Gastroesophageal sphincter (tissue), 4 donors: ENCODE results near the gene KIFC3. TPM values are rescaled to one million over a fixed set of nuclear protein-coding genes. Genes with fewer than 3 reads are reported as not detected.

ENCODE experiments used
- ATAC-seq: fragments of 150-250 bp; one replicate; pipeline ENCODE4 v1.9.1; 2016; ENCODE audit warnings: mild to moderate bottlenecking, moderate library complexity
- H3K27ac ChIP-seq, 4 donors: fragments of 200-600 bp; sonication (generic) in 3 of 4; 1 replicate in 3 of 4; 2 replicates in 1 of 4; pipeline ENCODE4 v1.5.1; 2016 to 2019
- H3K27me3 ChIP-seq: fragments of 200-600 bp; sonication (generic); one replicate; pipeline ENCODE4 v1.5.1; 2019
- H3K36me3 ChIP-seq, 2 donors: fragments of 200-600 bp; sonication (generic); one replicate each; pipeline ENCODE4 v1.5.1; 2019; ENCODE audit warnings: control low read depth in 1 of 2
- H3K4me1 ChIP-seq, 3 donors: fragments of 200-600 bp; sonication (generic); 1 replicate in 2 of 3; 2 replicates in 1 of 3; pipeline ENCODE4 v1.5.1; 2016 to 2019; ENCODE audit warnings: control low read depth in 2 of 3
- H3K4me3 ChIP-seq, 2 donors: fragments of 200-600 bp; sonication (generic); one replicate each; pipeline ENCODE4 v1.5.1; 2019; ENCODE audit warnings: mild to moderate bottlenecking in 1 of 2, moderate library complexity in 1 of 2
- H3K9me3 ChIP-seq, 3 donors: fragments of 200-600 bp; sonication (generic); one replicate each; pipeline ENCODE4 v1.5.1; 2017 to 2019; ENCODE audit warnings: control low read depth in 2 of 3
- CTCF ChIP-seq, 4 experiments: fragments of 200-600 bp in 2 of 4; fragments of 450-650 bp in 2 of 4; sonication (generic) in 1 of 4; IDR thresholded peaks; one replicate each; pipeline ENCODE4 v1.5.1; 2017 to 2019; ENCODE audit warnings: antibody characterized with exemption in 4 of 4, mild to moderate bottlenecking in 2 of 4, moderate library complexity in 2 of 4
- EP300 ChIP-seq: sonication (generic); formaldehyde crosslinking; IDR thresholded peaks from one replicate; pipeline ENCODE4 v1.6.1; 2017; ENCODE audit warnings: antibody characterized with exemption, mild to moderate bottlenecking
- POLR2A ChIP-seq, 2 donors: fragments of 450-650 bp; IDR thresholded peaks; one replicate each; pipeline ENCODE4 v1.6.1; 2017; ENCODE audit warnings: antibody characterized with exemption in 2 of 2, mild to moderate bottlenecking in 2 of 2, moderate library complexity in 1 of 2
- POLR2AphosphoS5 ChIP-seq: sonication (generic); formaldehyde crosslinking; IDR thresholded peaks from one replicate; pipeline ENCODE4 v1.6.1; 2017; ENCODE audit warnings: antibody characterized with exemption
- WGBS, 2 donors: methylation state at CpG; one replicate each; pipeline ENCODE4 v1.1.5; 2018; ENCODE audit warnings: low coverage in 1 of 2; 5-methylcytosine and 5-hydroxymethylcytosine counted together
- total RNA-seq, 4 donors: library from RNA; depleted of rRNA; stranded (reverse); fragments of >200 nt; gene quantifications; one replicate each; pipeline ENCODE4 v1.1.0, GENCODE V29; 2016

KIFC3 gene
- total RNA-seq, 4 donors from 2014 or later: 17.4 to 78.4 (median 36.2) TPM

GRCh38 chr16:57735755-57736418 lies 66.4 kb downstream of the KIFC3 start, which contains the start of gene KATNB1:
Gene KATNB1 (plus strand): TSS chr16:57735770. CDS start chr16:57737244, 1,474 bp downstream.
- ATAC-seq: peak; percentile 23
- H3K36me3 ChIP-seq: peaks cover 0 to 21% of the 10 kb centered on the region in 2 donors
- peak within 1 kb of the TSS; percentile 90 to 94 for H3K4me3 ChIP-seq
- WGBS, 2 donors: 0 to 2% methylated on average over 10 to 17 of the region's 35 CpGs
- H3K27me3 ChIP-seq: no peaks in the 10 kb centered on the region
- TF ChIP-seq POLR2AphosphoS5 (no peak), POLR2A (IDR thresholded peaks at IDR 0.05) (peak in 1 of 2 donors; percentile 20)
- H3K27ac ChIP-seq: peak within 1 kb of the TSS; percentile 86 to 90 (median 88)
- peaks cover 0 to 28% (median 15%) of the 10 kb centered on the region in 3 donors for H3K4me1 ChIP-seq
- no peaks in the 10 kb centered on the region for H3K9me3 ChIP-seq

- TF ChIP-seq POLR2AphosphoS5: peak; percentile 53
- TF ChIP-seq POLR2A (IDR thresholded peaks at IDR 0.05): peak; percentile 25 to 50
- TF ChIP-seq CTCF (IDR thresholded peaks at IDR 0.05): no peak
- Histone ChIP-seq H3K4me3 (peak overlapping the region; percentile 90 to 94), H3K27me3 (no peaks in the 10 kb centered on the region), H3K4me1 (peaks cover 0 to 28% (median 15%) of the 10 kb centered on the region in 3 donors), H3K27ac (peak overlapping the region; percentile 86 to 90 (median 88)), H3K9me3 (no peaks in the 10 kb centered on the region), H3K36me3 (peaks cover 0 to 15% of the 10 kb centered on the region in 2 donors)
- 0% methylated on average over 3 of the region's 45 CpGs; no CpG with 5 or more reads in 1 of the 2 donors for WGBS, 2 donors
- ATAC-seq: peak; percentile 96
Measured at GRCh38 chr16:57734925-57735754, 67.2 kb downstream of the KIFC3 start.

GRCh38 chr16:57734308-57734924 lies 67.9 kb downstream of the KIFC3 start:
- 72 to 83% methylated on average over 8 to 9 of the region's 20 CpGs for WGBS, 2 donors
- H3K9me3 ChIP-seq: no peaks in the 10 kb centered on the region
- ATAC-seq: no peak
- TF ChIP-seq EP300 (no peak), POLR2A (IDR thresholded peaks at IDR 0.05) (no peak)
- peaks cover 0 to 28% (median 15%) of the 10 kb centered on the region in 3 donors for H3K4me1 ChIP-seq
- H3K27ac ChIP-seq: peak overlapping the region; percentile 86 to 90 (median 88)
- H3K27me3 ChIP-seq: no peaks in the 10 kb centered on the region
- peaks cover 0 to 11% of the 10 kb centered on the region in 2 donors for H3K36me3 ChIP-seq
- peak overlapping the region; percentile 90 to 94 for H3K4me3 ChIP-seq

GRCh38 chr16:57732714-57733113 lies 69.6 kb downstream of the KIFC3 start:
- no peak for TF ChIP-seq POLR2A (IDR thresholded peaks at IDR 0.05)
- TF ChIP-seq POLR2AphosphoS5: no peak
- no peak for TF ChIP-seq CTCF (IDR thresholded peaks at IDR 0.05)
- TF ChIP-seq EP300: no peak
- Histone ChIP-seq H3K36me3 (no peaks in the 10 kb centered on the region), H3K27ac (no peak overlapping the region), H3K4me1 (peaks cover 0 to 26% (median 15%) of the 10 kb centered on the region in 3 donors), H3K4me3 (no peak overlapping the region), H3K9me3 (no peaks in the 10 kb centered on the region), H3K27me3 (no peaks in the 10 kb centered on the region)
- ATAC-seq: no peak
- WGBS, 2 donors: 0 to 73% methylated on average over 1 to 2 of the region's 2 CpGs

GRCh38 chr16:57732037-57732436 lies 70.3 kb downstream of the KIFC3 start:
- Histone ChIP-seq H3K27ac (no peak overlapping the region), H3K4me1 (peaks cover 0 to 19% (median 14%) of the 10 kb centered on the region in 3 donors), H3K9me3 (no peaks in the 10 kb centered on the region), H3K36me3 (no peaks in the 10 kb centered on the region), H3K27me3 (no peaks in the 10 kb centered on the region), H3K4me3 (no peak overlapping the region)
- ATAC-seq: no peak
- TF ChIP-seq POLR2AphosphoS5: peak; percentile 23
- no peak for TF ChIP-seq EP300
- no peak for TF ChIP-seq CTCF (IDR thresholded peaks at IDR 0.05)
- WGBS, 2 donors: 26 to 57% methylated on average over 2 of the region's 2 CpGs
